Tibial artery (tissue), 4 donors: Measurements from ENCODE around the gene VPS39.

Experiments used
- DNase-seq, 2 donors: peaks; one replicate each; pipeline ENCODE4 v3.0.0-alpha.2; 2019
- H3K27ac ChIP-seq, 2 donors: fragments of 200-600 bp; sonication (generic) in 1 of 2; 1 replicate in 1 of 2; 2 replicates in 1 of 2; pipeline ENCODE4 v1.5.1; 2018 to 2019; ENCODE audit warnings: mild to moderate bottlenecking in 1 of 2
- H3K27me3 ChIP-seq, 2 donors: fragments of 200-600 bp; sonication (generic) in 1 of 2; one replicate each; pipeline versions ENCODE4 v1.5.1 to v1.6.0; 2016 to 2019
- H3K36me3 ChIP-seq, 3 donors: fragments of 200-600 bp; sonication (generic) in 2 of 3; one replicate each; pipeline ENCODE4 v1.5.1; 2016 to 2019; ENCODE audit warnings: mild to moderate bottlenecking in 2 of 3
- H3K4me1 ChIP-seq, 4 donors: fragments of 200-600 bp; sonication (generic) in 2 of 4; 1 replicate in 3 of 4; 2 replicates in 1 of 4; pipeline ENCODE4 v1.5.1; 2016 to 2019
- H3K4me3 ChIP-seq, 2 donors: fragments of 200-600 bp; sonication (generic) in 1 of 2; 1 replicate in 1 of 2; 2 replicates in 1 of 2; pipeline ENCODE4 v1.5.1; 2018 to 2019; ENCODE audit warnings: mild to moderate bottlenecking in 2 of 2
- H3K9me3 ChIP-seq, 3 donors: fragments of 200-600 bp; sonication (generic) in 1 of 3; one replicate each; pipeline ENCODE4 v1.5.1; 2016 to 2019
- intact Hi-C: fragments of 100-400 bp; cut with DNase I; formaldehyde crosslinking; loops from one replicate; pipeline ENCODE4 v1.15.0; 2023; ENCODE audit warnings: low total_unique reads
- TF ChIP-seq, protein P1 (sequence below), 2 experiments: fragments of 200-600 bp in 1 of 2; fragments of 450-650 bp in 1 of 2; IDR thresholded peaks; one replicate each; pipeline ENCODE4 v1.5.1; 2017 to 2019; ENCODE audit warnings: antibody characterized with exemption in 2 of 2, mild to moderate bottlenecking in 1 of 2, moderate library complexity in 1 of 2

Gene VPS39

DNA sequence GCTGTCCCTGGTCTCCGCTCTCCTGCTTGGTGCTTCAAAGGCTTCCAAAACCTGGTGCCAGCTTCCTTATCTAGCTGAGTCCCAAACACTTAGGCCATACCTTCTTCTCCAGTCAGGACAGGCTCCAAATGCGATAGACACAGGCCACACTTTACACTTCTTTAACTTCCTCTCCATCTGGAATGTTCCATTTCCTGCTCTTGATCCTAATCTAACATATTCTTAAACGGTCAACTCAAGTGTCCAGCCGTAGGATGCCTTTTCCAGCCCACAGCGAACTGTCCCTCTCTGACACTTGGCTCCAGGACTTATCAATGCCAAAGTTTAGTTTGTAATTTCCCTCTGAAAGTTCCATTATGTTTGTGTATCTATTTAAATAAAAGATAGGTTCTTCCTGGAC is 32.4 kb downstream of the VPS39 start:
- no peaks in the 10 kb centered on the region for H3K9me3 ChIP-seq
- DNase-seq: no peak
- no peaks in the 10 kb centered on the region for H3K4me1 ChIP-seq
- no peaks in the 10 kb centered on the region for H3K27me3 ChIP-seq
- intact Hi-C loops: no loop called here
- no peak overlapping the region for H3K27ac ChIP-seq
- no peak overlapping the region for H3K4me3 ChIP-seq
- TF ChIP-seq, protein P1, sequence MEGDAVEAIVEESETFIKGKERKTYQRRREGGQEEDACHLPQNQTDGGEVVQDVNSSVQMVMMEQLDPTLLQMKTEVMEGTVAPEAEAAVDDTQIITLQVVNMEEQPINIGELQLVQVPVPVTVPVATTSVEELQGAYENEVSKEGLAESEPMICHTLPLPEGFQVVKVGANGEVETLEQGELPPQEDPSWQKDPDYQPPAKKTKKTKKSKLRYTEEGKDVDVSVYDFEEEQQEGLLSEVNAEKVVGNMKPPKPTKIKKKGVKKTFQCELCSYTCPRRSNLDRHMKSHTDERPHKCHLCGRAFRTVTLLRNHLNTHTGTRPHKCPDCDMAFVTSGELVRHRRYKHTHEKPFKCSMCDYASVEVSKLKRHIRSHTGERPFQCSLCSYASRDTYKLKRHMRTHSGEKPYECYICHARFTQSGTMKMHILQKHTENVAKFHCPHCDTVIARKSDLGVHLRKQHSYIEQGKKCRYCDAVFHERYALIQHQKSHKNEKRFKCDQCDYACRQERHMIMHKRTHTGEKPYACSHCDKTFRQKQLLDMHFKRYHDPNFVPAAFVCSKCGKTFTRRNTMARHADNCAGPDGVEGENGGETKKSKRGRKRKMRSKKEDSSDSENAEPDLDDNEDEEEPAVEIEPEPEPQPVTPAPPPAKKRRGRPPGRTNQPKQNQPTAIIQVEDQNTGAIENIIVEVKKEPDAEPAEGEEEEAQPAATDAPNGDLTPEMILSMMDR (IDR thresholded peaks at IDR 0.05): no peak
- H3K36me3 ChIP-seq: peaks cover 71 to 98% (median 77%) of the 10 kb centered on the region in 3 donors

GRCh38 chr15:42172475-42172874 is 35.6 kb downstream of the VPS39 start:
- H3K4me3 ChIP-seq: no peak overlapping the region
- intact Hi-C loops: no loop called here
- no peaks in the 10 kb centered on the region for H3K27me3 ChIP-seq
- DNase-seq: no peak
- TF ChIP-seq, protein P1 (IDR thresholded peaks at IDR 0.05): no peak
- H3K27ac ChIP-seq: no peak overlapping the region
- H3K36me3 ChIP-seq: peaks cover 66 to 99% (median 86%) of the 10 kb centered on the region in 3 donors
- H3K4me1 ChIP-seq: no peaks in the 10 kb centered on the region
- no peaks in the 10 kb centered on the region for H3K9me3 ChIP-seq

DNA sequence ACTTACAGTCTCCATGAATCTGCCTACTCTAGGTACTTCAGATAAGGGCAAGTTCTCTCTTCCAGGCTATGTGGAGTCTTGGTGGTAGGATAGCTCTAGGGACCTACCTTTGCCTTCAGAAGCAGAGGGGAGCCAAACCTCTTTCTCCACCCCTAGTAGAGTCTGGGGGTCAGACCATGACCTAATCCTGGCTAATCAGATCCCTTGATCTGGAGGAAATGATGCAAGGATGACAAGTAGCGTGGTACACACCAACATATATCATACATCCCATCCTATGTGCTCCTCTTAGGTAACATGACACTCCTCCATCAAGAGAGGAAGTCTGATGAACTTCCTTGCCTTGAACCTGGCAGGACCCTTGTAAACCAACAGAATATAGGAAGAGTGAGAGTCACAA is 36.3 kb downstream of the VPS39 start:
- Histone ChIP-seq H3K36me3 (peaks cover 69 to 99% (median 90%) of the 10 kb centered on the region in 3 donors), H3K9me3 (no peaks in the 10 kb centered on the region), H3K4me3 (no peak overlapping the region), H3K27me3 (no peaks in the 10 kb centered on the region), H3K27ac (no peak overlapping the region), H3K4me1 (no peaks in the 10 kb centered on the region)
- TF ChIP-seq, protein P1 (IDR thresholded peaks at IDR 0.05): no peak
- no peak for DNase-seq
- intact Hi-C loops: no loop called here

DNA sequence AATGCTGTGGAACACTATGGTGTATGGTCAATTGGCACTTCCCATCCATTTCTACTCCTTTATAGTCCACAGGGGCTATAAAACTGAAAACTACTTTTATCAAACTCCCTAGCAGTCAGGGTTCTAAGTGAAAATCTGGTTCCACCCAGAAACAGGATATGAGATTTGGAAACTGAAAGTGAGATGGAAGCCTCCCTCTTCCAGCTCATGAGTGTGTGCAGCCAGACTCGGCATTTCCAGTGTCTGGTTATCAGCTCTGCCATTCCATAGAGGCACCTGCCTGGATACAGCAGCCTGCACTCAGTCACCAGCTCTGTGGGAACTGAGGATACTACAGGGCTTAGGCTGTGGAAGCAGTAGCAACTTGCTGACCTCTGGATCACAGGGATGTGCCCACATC is 37.0 kb downstream of the VPS39 start:
- H3K9me3 ChIP-seq: no peaks in the 10 kb centered on the region
- DNase-seq: no peak
- H3K4me1 ChIP-seq: no peaks in the 10 kb centered on the region
- H3K36me3 ChIP-seq: peaks cover 76 to 99% (median 93%) of the 10 kb centered on the region in 3 donors
- intact Hi-C loops: no loop called here
- TF ChIP-seq, protein P1 (IDR thresholded peaks at IDR 0.05): no peak
- H3K27me3 ChIP-seq: no peaks in the 10 kb centered on the region
- no peak overlapping the region for H3K4me3 ChIP-seq
- H3K27ac ChIP-seq: no peak overlapping the region

DNA sequence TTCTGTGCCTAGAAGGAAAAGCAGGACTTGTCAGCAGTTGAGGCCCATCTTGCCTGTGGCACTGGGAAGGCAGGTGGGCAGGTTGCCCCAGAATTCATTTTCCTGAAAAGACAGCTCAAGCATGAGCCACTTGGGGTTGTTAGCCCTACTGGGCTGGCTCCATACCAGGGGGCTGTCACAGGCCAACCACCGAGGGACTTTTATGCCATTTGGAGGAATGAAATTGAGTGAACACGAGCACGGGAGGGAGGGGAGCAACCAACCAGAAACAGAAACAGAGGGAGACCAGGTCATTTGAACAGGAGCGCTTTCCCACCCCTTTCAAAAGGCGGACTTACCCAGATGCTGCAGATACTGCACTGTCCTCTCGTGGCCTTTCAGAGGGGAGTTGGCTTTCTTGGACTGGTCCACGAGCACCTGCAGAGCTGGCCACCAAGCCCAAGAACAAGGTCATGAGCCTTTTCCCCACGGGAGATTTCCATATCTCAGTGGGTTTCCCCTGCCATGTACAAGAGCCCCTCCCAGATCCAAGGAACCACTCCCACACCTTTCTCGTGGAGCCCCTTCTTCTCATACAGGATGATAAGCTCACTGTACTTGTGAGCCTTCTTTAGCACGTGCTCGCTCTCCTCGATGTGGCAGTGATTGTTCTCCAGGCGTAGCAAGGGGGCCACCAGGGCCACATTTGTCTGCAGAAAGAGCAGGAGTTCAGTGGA is 41.7 kb downstream of the VPS39 start:
- intact Hi-C loops: no loop called here
- H3K4me1 ChIP-seq: no peaks in the 10 kb centered on the region
- no peaks in the 10 kb centered on the region for H3K9me3 ChIP-seq
- no peaks in the 10 kb centered on the region for H3K27me3 ChIP-seq
- H3K36me3 ChIP-seq: peaks cover 87 to 99% (median 93%) of the 10 kb centered on the region in 3 donors
- TF ChIP-seq, protein P1 (IDR thresholded peaks at IDR 0.05): no peak
- no peak for DNase-seq
- no peak overlapping the region for H3K4me3 ChIP-seq
- no peak overlapping the region for H3K27ac ChIP-seq
